HG02623 (cell line): ENCODE data around the gene IRF2.
"Not testable (repeated sequence)": the region's sequence is repeated elsewhere in the genome, so short reads cannot be mapped to it uniquely, and the experiment has no call there.

ENCODE experiments used
- ATAC-seq: cut with Tn5 transposase; IDR thresholded peaks from one replicate; pipeline ENCODE4 v1.9.1; 2021; ENCODE audit warnings: moderate library complexity; ENCODE audit not compliant: unreplicated experiment

The IRF2 gene

GRCh38 chr4:184349283-184350039, 124.9 kb downstream of the IRF2 start:
- ATAC-seq, result no peak

GRCh38 chr4:184348311-184349233, 125.8 kb downstream of the IRF2 start:
- ATAC-seq, result no peak

GRCh38 chr4:184347251-184348239, 126.8 kb downstream of the IRF2 start:
- peak; percentile 70 for ATAC-seq

- no peak for ATAC-seq
Measured at GRCh38 chr4:184346682-184347081, 127.7 kb downstream of the IRF2 start.

- ATAC-seq, result not testable (repeated sequence)
Measured at GRCh38 chr4:184346273-184346672, 128.1 kb downstream of the IRF2 start.

- no peak for ATAC-seq
Measured at GRCh38 chr4:184345573-184345922, 128.8 kb downstream of the IRF2 start.

GRCh38 chr4:184344899-184345572, 129.3 kb downstream of the IRF2 start:
- ATAC-seq, result no peak

GRCh38 chr4:184344435-184344834, 129.9 kb downstream of the IRF2 start:
- ATAC-seq, result no peak

GRCh38 chr4:184343502-184344177, 130.7 kb downstream of the IRF2 start:
- peak; percentile 33 for ATAC-seq

- ATAC-seq, result not testable (repeated sequence)
Measured at GRCh38 chr4:184342857-184343237, 131.5 kb downstream of the IRF2 start.

- ATAC-seq, result no peak
Measured at GRCh38 chr4:184342167-184342856, 132.0 kb downstream of the IRF2 start.

GRCh38 chr4:184339398-184340193, 134.8 kb downstream of the IRF2 start:
- not testable (repeated sequence) for ATAC-seq

- ATAC-seq, result no peak
Measured at GRCh38 chr4:184337907-184338306, 136.4 kb downstream of the IRF2 start.
